HL-60 (cell line): Measurements from ENCODE around the gene LAMA5.

Experiments
- DNase-seq, 2 experiments: peaks; one replicate each; pipeline ENCODE4 v3.0.0-alpha.2; 2010 to 2020; ENCODE audit warnings: low read depth in 1 of 2, low spot score in 1 of 2
- H3K27ac ChIP-seq: fragments of 250-450 bp; sonication (Bioruptor Pico); replicated peaks from 2 replicates; pipeline ENCODE4 v1.5.1; 2020; ENCODE audit warnings: mild to moderate bottlenecking, moderate library complexity
- H3K27me3 ChIP-seq: fragments of 250-450 bp; sonication (Bioruptor Pico); 2 replicates; pipeline ENCODE4 v1.5.1; 2021; ENCODE audit warnings: mild to moderate bottlenecking, moderate library complexity; ENCODE audit not compliant: insufficient read depth, poor library complexity, severe bottlenecking
- H3K4me3 ChIP-seq: replicated peaks from 2 replicates; pipeline ENCODE4 v1.5.1; 2011; ENCODE audit warnings: mild to moderate bottlenecking, control low read depth, low read length; ENCODE audit not compliant: insufficient read depth
- GABPA ChIP-seq: IDR thresholded peaks from 2 replicates; pipeline ENCODE4 v1.6.1; 2012; ENCODE audit warnings: low read depth
- POLR2AphosphoS5 ChIP-seq: IDR thresholded peaks from 2 replicates; pipeline ENCODE4 v1.6.1; 2012; ENCODE audit warnings: low read depth
- SPI1 ChIP-seq: IDR thresholded peaks from 2 replicates; pipeline ENCODE4 v1.6.1; 2012; ENCODE audit warnings: low read depth, mild to moderate bottlenecking, borderline replicate concordance
- TF ChIP-seq, protein P1 (sequence below): IDR thresholded peaks from 2 replicates; pipeline ENCODE4 v1.6.1; 2012; ENCODE audit warnings: low read depth; ENCODE audit not compliant: insufficient replicate concordance
- TF ChIP-seq, protein P2 (sequence below): IDR thresholded peaks from one replicate; pipeline ENCODE4 v1.5.1; 2011; ENCODE audit warnings: low read length, control low read depth, inconsistent platforms; ENCODE audit not compliant: insufficient read depth

LAMA5 gene

DNA sequence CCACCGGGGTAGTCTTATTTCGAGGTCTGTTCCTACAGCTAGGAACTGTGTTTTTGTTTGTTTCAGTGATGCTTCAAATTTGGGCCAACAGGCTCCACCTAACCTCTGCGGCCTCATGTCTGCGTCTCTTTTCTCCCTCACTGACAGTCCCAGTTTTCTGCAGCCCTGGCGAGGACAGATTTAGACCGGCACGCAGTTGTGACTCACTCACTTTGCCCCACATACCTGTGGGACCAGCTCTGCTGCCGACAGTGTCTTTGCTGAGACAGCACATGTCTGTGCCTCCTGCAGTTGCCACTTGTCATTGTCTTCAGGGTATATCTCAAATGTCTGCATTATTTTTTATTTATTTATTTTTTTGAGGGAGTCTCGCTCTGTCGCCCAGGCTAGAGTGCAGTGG lies 99.6 kb downstream of the LAMA5 start:
- no peak overlapping the region for H3K4me3 ChIP-seq
- H3K27ac ChIP-seq: no peak overlapping the region
- no peaks in the 10 kb centered on the region for H3K27me3 ChIP-seq
- no peak for TF ChIP-seq POLR2AphosphoS5
- no peak for TF ChIP-seq SPI1
- TF ChIP-seq, protein P1, sequence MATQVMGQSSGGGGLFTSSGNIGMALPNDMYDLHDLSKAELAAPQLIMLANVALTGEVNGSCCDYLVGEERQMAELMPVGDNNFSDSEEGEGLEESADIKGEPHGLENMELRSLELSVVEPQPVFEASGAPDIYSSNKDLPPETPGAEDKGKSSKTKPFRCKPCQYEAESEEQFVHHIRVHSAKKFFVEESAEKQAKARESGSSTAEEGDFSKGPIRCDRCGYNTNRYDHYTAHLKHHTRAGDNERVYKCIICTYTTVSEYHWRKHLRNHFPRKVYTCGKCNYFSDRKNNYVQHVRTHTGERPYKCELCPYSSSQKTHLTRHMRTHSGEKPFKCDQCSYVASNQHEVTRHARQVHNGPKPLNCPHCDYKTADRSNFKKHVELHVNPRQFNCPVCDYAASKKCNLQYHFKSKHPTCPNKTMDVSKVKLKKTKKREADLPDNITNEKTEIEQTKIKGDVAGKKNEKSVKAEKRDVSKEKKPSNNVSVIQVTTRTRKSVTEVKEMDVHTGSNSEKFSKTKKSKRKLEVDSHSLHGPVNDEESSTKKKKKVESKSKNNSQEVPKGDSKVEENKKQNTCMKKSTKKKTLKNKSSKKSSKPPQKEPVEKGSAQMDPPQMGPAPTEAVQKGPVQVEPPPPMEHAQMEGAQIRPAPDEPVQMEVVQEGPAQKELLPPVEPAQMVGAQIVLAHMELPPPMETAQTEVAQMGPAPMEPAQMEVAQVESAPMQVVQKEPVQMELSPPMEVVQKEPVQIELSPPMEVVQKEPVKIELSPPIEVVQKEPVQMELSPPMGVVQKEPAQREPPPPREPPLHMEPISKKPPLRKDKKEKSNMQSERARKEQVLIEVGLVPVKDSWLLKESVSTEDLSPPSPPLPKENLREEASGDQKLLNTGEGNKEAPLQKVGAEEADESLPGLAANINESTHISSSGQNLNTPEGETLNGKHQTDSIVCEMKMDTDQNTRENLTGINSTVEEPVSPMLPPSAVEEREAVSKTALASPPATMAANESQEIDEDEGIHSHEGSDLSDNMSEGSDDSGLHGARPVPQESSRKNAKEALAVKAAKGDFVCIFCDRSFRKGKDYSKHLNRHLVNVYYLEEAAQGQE: no peak
- TF ChIP-seq, protein P2, sequence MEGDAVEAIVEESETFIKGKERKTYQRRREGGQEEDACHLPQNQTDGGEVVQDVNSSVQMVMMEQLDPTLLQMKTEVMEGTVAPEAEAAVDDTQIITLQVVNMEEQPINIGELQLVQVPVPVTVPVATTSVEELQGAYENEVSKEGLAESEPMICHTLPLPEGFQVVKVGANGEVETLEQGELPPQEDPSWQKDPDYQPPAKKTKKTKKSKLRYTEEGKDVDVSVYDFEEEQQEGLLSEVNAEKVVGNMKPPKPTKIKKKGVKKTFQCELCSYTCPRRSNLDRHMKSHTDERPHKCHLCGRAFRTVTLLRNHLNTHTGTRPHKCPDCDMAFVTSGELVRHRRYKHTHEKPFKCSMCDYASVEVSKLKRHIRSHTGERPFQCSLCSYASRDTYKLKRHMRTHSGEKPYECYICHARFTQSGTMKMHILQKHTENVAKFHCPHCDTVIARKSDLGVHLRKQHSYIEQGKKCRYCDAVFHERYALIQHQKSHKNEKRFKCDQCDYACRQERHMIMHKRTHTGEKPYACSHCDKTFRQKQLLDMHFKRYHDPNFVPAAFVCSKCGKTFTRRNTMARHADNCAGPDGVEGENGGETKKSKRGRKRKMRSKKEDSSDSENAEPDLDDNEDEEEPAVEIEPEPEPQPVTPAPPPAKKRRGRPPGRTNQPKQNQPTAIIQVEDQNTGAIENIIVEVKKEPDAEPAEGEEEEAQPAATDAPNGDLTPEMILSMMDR: no peak
- no peak for TF ChIP-seq GABPA
- no peak for DNase-seq

DNA sequence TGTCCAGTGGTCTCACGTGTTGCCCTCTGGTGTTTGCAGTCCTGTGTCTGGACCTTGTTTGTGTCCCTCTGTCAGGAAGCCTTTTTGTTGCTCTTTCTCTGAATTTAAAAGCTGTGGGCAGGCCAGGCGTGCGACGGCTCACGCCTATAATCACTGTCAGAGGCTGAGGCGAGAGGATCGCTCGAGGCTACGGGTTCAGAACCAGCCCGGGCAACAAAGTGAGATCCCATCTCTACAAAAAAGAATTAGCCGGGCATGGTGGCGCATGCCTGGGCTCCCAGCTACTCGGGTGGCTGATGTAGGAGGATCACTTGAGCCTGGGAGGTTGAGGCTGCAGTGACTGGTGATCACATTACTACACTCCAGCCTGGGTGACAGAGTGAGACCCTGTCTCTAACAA lies 100.3 kb downstream of the LAMA5 start:
- Histone ChIP-seq H3K27me3 (no peaks in the 10 kb centered on the region), H3K27ac (no peak overlapping the region), H3K4me3 (no peak overlapping the region)
- no peak for DNase-seq
- TF ChIP-seq, protein P1: no peak
- TF ChIP-seq SPI1 (no peak), POLR2AphosphoS5 (no peak), GABPA (no peak)
- TF ChIP-seq, protein P2: no peak

DNA sequence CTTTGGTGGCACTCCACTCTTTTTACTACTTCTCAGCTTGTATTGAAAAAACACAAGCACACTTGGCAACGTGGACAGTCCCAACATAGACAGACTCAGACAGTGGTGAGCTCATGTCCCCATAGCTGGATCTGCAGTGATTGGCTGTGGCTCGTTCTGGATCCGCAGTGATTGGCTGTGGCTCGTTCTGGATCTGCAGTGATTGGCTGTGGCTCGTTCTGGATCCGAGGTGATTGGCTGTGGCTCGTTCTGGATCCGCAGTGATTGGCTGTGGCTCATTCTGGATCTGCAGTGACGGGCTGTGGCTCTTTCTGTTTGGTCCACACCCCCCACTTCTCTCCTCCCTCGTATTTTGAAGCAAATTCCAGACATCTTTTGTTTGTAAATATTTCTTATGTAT lies 100.8 kb downstream of the LAMA5 start:
- TF ChIP-seq GABPA (no peak), SPI1 (no peak)
- TF ChIP-seq, protein P2: no peak
- DNase-seq: no peak
- Histone ChIP-seq H3K27ac (no peak overlapping the region), H3K27me3 (no peaks in the 10 kb centered on the region), H3K4me3 (no peak overlapping the region)

DNA sequence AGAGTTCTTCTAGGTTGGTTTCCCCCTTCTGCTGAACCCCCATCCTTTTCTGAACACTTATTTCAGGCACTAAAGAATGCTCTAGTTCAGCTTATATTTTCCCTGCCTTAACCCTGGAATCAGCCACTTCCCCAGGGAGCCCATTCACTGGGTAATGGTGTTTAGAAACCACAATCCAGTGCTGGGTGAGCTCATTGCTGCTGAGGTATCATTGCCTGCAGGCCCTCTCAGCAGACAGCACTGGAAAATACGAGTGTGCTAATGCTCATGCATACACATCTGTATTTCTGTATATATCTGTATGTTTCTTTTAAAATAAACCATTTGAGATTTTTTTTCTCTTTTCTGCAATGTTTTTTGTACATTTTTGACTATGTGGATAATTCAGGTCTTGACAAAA lies 101.7 kb downstream of the LAMA5 start:
- Histone ChIP-seq H3K27ac (no peak overlapping the region), H3K27me3 (no peaks in the 10 kb centered on the region), H3K4me3 (no peak overlapping the region)
- no peak for DNase-seq
- no peak for TF ChIP-seq GABPA
- no peak for TF ChIP-seq POLR2AphosphoS5
- TF ChIP-seq SPI1: no peak
- TF ChIP-seq, protein P2: no peak
- TF ChIP-seq, protein P1: no peak
